Kidney (tissue), 14 donors: ENCODE data around the gene SPRR5. TPM values are rescaled to one million over a fixed set of nuclear protein-coding genes. Genes with fewer than 3 reads are reported as not detected.

ENCODE experiments used
- DNase-seq, 5 donors: peaks; one replicate each; pipeline ENCODE4 v3.0.0-alpha.2; 2013 to 2020
- FAIRE-seq: peaks from 2 replicates; lab custom pipeline; 2012; peaks lifted over from hg19 to GRCh38; lab: Jason Lieb, UNC
- H3K27ac ChIP-seq, 2 donors: one replicate each; pipeline ENCODE4 v1.7.0; 2013; ENCODE audit warnings: low read depth in 2 of 2, low read length in 2 of 2, inconsistent platforms in 1 of 2
- H3K27me3 ChIP-seq: one replicate; pipeline ENCODE4 v1.7.1; 2013; ENCODE audit warnings: low read length, inconsistent platforms; ENCODE audit not compliant: control insufficient read depth, insufficient read depth
- H3K36me3 ChIP-seq, 3 donors: one replicate each; pipeline versions ENCODE4 v1.7.0 to v1.7.1; 2013; ENCODE audit warnings: low read length in 3 of 3, control low read depth in 1 of 3, inconsistent platforms in 1 of 3; ENCODE audit not compliant: insufficient read depth in 3 of 3, control insufficient read depth in 2 of 3
- H3K4me1 ChIP-seq, 3 donors: one replicate each; pipeline versions ENCODE4 v1.7.0 to v1.7.1; 2013; ENCODE audit warnings: low read length in 3 of 3, inconsistent platforms in 1 of 3, low read depth in 1 of 3; ENCODE audit not compliant: control insufficient read depth in 2 of 3, insufficient read depth in 2 of 3
- H3K4me3 ChIP-seq, 3 donors: one replicate each; pipeline versions ENCODE4 v1.7.0 to v1.8.1; 2013; ENCODE audit warnings: low read length in 3 of 3, control low read depth in 1 of 3, inconsistent platforms in 1 of 3
- H3K9ac ChIP-seq, 3 donors: one replicate each; pipeline versions ENCODE4 v1.7.0 to v1.7.1; 2013; ENCODE audit warnings: low read length in 3 of 3, control low read depth in 1 of 3, inconsistent platforms in 1 of 3
- H3K9me3 ChIP-seq, 3 donors: one replicate each; pipeline versions ENCODE4 v1.7.0 to v1.7.1; 2013; ENCODE audit warnings: low read length in 3 of 3, control low read depth in 1 of 3, inconsistent platforms in 1 of 3; ENCODE audit not compliant: control insufficient read depth in 2 of 3, insufficient read depth in 1 of 3
- intact Hi-C: fragments of 100-400 bp; cut with DNase I; formaldehyde crosslinking; loops from one replicate; pipeline ENCODE4 v1.11.1; 2022
- polyA plus RNA-seq: library from polyadenylated mRNA; stranded (reverse); fragments of 350-450 nt; fragmentation: Illumina TruSeq; extraction: RNeasy Lipid Tissue Mini Kit (QIAGEN cat#74804); gene quantifications from one replicate; pipeline ENCODE4 v1.2.3, GENCODE V29; 2014; ENCODE audit warnings: low read depth, low replicate concordance; ENCODE audit not compliant: insufficient read depth
- total RNA-seq: library from RNA; stranded (reverse); fragmentation: NEBNext Ultra II Directional; extraction: Animal tissue kit (Norgen Biotek cat#: 25700); gene quantifications from one replicate; pipeline ENCODE4 v1.2.1, GENCODE V29; 2021
- TF ChIP-seq, protein P1 (sequence below): IDR thresholded peaks from 3 replicates; pipeline ENCODE4 v1.5.1; 2012; ENCODE audit warnings: mild to moderate bottlenecking, moderate library complexity, borderline replicate concordance; ENCODE audit not compliant: insufficient read depth; ENCODE audit errors: extremely low read depth
- donor health status: control.
- donor health status: control.
- donor health status: control.
- donor health status: control.
- donor health status: control.
- donor health status: DM: yes; HTN: yes; CAD: no.
- donor health status: Normal renal cell carcinoma (clear cell type).

Gene SPRR5
- total and polyA plus RNA-seq, 2 donors from 2014 or later = not detected

DNA sequence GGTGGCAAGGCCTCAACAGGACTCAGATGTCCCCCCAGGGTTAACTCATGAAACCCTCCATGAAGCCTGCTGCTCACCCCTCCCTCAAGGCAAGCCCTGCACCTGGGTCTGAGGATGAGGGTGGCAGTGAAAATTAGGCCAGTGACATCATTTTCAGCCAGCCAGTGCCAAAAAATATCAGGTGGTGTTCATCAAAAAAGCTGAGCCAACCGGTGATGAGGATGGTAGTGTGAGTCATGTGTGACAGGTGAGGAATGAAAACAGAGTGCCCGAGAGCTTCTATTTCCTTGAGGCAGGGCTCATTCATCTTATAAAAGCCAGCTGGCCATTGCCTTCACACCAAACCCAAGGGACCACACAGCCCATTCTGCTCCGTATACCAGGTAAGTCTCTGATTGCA, 36.7 kb downstream of the SPRR5 start, which contains the start of gene SPRR1A:
SPRR1A (plus strand) TSS at position 339 of the 400 bp plus-strand sequence. CDS start 1,150 bp downstream, outside the sequence.
- H3K36me3 ChIP-seq = no peaks in the 10 kb centered on the region
- peaks cover 0 to 1% (median 0%) of the 10 kb centered on the region in 3 donors for H3K9me3 ChIP-seq
- TF ChIP-seq, protein P1, sequence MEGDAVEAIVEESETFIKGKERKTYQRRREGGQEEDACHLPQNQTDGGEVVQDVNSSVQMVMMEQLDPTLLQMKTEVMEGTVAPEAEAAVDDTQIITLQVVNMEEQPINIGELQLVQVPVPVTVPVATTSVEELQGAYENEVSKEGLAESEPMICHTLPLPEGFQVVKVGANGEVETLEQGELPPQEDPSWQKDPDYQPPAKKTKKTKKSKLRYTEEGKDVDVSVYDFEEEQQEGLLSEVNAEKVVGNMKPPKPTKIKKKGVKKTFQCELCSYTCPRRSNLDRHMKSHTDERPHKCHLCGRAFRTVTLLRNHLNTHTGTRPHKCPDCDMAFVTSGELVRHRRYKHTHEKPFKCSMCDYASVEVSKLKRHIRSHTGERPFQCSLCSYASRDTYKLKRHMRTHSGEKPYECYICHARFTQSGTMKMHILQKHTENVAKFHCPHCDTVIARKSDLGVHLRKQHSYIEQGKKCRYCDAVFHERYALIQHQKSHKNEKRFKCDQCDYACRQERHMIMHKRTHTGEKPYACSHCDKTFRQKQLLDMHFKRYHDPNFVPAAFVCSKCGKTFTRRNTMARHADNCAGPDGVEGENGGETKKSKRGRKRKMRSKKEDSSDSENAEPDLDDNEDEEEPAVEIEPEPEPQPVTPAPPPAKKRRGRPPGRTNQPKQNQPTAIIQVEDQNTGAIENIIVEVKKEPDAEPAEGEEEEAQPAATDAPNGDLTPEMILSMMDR = no peak
- peaks cover 0 to 3% (median 0%) of the 10 kb centered on the region in 3 donors for H3K4me1 ChIP-seq
- H3K27me3 ChIP-seq = no peaks in the 10 kb centered on the region
- H3K27ac ChIP-seq = no peak within 1 kb of the TSS
- no peak within 1 kb of the TSS for H3K4me3 ChIP-seq
- H3K9ac ChIP-seq = no peak within 1 kb of the TSS
- intact Hi-C loops = no loop called here
- DNase-seq = no peak
- no peak for FAIRE-seq

DNA sequence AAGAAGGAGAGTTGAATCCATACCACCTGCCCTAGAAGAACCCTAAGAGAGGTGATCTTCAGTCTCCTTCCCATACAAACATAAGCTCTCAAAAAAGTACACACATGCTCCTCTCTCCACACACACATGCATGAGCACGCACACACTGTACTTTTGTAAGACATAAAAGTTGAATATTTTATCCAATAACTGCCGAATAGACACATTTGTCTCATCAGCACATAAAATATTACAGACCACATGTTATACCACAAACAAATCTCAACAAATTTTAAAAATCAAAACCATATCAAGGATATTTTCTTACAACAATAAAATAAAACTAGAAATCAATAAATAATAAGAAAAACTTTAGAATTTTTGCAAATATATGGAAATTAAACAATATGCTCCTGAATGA, 39.6 kb downstream of the SPRR5 start:
- no peaks in the 10 kb centered on the region for H3K36me3 ChIP-seq
- intact Hi-C loops = no loop called here
- no peaks in the 10 kb centered on the region for H3K4me1 ChIP-seq
- FAIRE-seq = peak; percentile 85
- TF ChIP-seq, protein P1 = no peak
- H3K27ac ChIP-seq = no peak overlapping the region
- H3K9ac ChIP-seq = no peak overlapping the region
- no peak overlapping the region for H3K4me3 ChIP-seq
- H3K27me3 ChIP-seq = no peaks in the 10 kb centered on the region
- peaks cover 0 to 1% (median 0%) of the 10 kb centered on the region in 3 donors for H3K9me3 ChIP-seq
- DNase-seq = no peak

DNA sequence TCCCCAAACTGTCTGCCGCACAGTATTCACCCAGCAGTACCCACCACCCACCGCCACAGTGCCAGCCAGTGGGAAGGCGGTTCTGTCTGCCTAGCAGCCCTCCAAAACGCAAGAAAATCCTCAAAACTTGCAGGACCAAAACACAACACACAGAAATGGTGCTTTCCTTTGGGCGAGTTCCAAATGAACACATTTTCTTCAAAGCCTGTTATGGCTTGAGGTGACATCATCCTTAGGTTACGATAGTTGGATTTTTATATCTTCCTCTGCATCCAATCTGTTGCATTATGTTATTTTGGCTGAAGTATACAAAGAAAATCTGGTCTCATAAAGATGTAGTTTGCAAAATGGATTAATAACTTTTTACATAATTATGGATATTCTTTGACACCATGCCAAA, 46.2 kb downstream of the SPRR5 start:
- no peak for DNase-seq
- Histone ChIP-seq H3K9me3 (peaks cover 0 to 6% (median 1%) of the 10 kb centered on the region in 3 donors), H3K4me3 (no peak overlapping the region), H3K4me1 (no peaks in the 10 kb centered on the region), H3K27ac (no peak overlapping the region), H3K9ac (no peak overlapping the region), H3K36me3 (no peaks in the 10 kb centered on the region), H3K27me3 (no peaks in the 10 kb centered on the region)
- FAIRE-seq = no peak
- intact Hi-C loops = no loop called here
- TF ChIP-seq, protein P1 = no peak

DNA sequence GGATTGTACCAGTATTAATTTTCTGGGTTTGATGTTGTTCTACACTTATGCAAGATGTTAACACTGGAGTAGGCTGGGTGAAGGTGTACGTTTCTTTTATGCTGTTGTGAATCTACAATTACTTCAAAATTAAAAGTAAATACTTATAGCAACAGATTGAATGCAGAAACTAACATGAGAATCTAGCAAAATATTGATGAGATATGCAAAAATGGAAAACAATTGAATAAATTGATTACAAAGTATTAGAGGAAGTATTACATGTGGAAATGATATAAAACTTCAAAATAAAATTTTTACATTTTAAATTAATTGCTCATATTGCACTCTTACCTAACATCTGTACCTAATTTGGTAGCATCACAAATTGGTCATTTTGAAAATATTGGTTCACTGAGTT, 48.8 kb downstream of the SPRR5 start:
- peak; percentile 38 for FAIRE-seq
- H3K4me3 ChIP-seq = no peak overlapping the region
- DNase-seq = no peak
- H3K9ac ChIP-seq = no peak overlapping the region
- H3K36me3 ChIP-seq = no peaks in the 10 kb centered on the region
- no peaks in the 10 kb centered on the region for H3K27me3 ChIP-seq
- H3K9me3 ChIP-seq = peaks cover 0 to 6% (median 1%) of the 10 kb centered on the region in 3 donors
- H3K4me1 ChIP-seq = no peaks in the 10 kb centered on the region
- TF ChIP-seq, protein P1 = no peak
- intact Hi-C loops = no loop called here
- H3K27ac ChIP-seq = no peak overlapping the region
